ENCODE data around the gene PROSER3. TPM values are rescaled to one million over a fixed set of nuclear protein-coding genes. Genes with fewer than 3 reads are reported as not detected.

Gene PROSER3
- total and polyA plus RNA-seq, 2 of the 13 experiments (the other 11 are each of a cell fraction or from before 2014, with no cell fraction given), result 5.1 to 5.7 TPM

GRCh38 chr19:35715355-35715809, 42.6 kb upstream of the PROSER3 start (continued):
- TF ChIP-seq SOX6 (IDR thresholded peaks at IDR 0.05) (no peak), SOX6 (CRISPR knock-in tag; IDR thresholded peaks at IDR 0.05) (no peak), HES4 (CRISPR knock-in tag; IDR thresholded peaks at IDR 0.05; ENCODE audit: borderline replicate concordance) (no peak), ZNF768 (CRISPR knock-in tag; IDR thresholded peaks at IDR 0.05) (0 out of 2 replicates have a peak, but pooled peaks have one; percentile 5), AKAP8 (CRISPR knock-in tag; IDR thresholded peaks at IDR 0.05) (peak; percentile 18; the same call in 1 of the 2 replicates), NCOA2 (CRISPR knock-in tag; IDR thresholded peaks at IDR 0.05) (no peak), NR1H2 (CRISPR knock-in tag; IDR thresholded peaks at IDR 0.05; ENCODE audit: borderline replicate concordance, low read depth) (no peak)

GRCh38 chr19:35715981-35716800, 41.8 kb upstream of the PROSER3 start:
- FAIRE-seq, result no peak
- intact Hi-C loops (cut with micrococcal nuclease; ENCODE audit: unreplicated experiment), result loop anchor here (1.0 kb wide), 1 partner anchor 22 kb away; no protein-coding TSS in a partner anchor
- 2% methylated on average over 40 of the region's 52 CpGs for WGBS (ENCODE audit: low lambda C conversion rate)
- TF ChIP-seq GZF1 (CRISPR knock-in tag; IDR thresholded peaks at IDR 0.05) (0 out of 2 replicates have a peak, but pooled peaks have one; percentile 24), ATF6 (CRISPR knock-in tag; conservative IDR thresholded peaks at IDR 0.05) (0 out of 2 replicates have a peak, but pooled peaks have one; percentile 29), PRDM15 (CRISPR knock-in tag; IDR thresholded peaks at IDR 0.05) (0 out of 2 replicates have a peak, but pooled peaks have one; percentile 48), ZFP90 (CRISPR knock-in tag; IDR thresholded peaks at IDR 0.05; ENCODE audit: borderline replicate concordance) (0 out of 2 replicates have a peak, but pooled peaks have one; percentile 50), LCORL (IDR thresholded peaks at IDR 0.05) (no peak), LCORL (CRISPR knock-in tag; IDR thresholded peaks at IDR 0.05) (peak; percentile 32; the same call in 1 of the 2 replicates), ZNF225 (CRISPR knock-in tag; IDR thresholded peaks at IDR 0.05) (no peak), SMARCE1 (IDR thresholded peaks at IDR 0.05; ENCODE audit: borderline replicate concordance) (no peak), NFYB (CRISPR knock-in tag; IDR thresholded peaks at IDR 0.05) (0 out of 2 replicates have a peak, but pooled peaks have one; percentile 4)

More at GRCh38 chr19:35715981-35716800, 41.8 kb upstream of the PROSER3 start:
- DNase-seq (ENCODE audit: low spot score), result peak; percentile 32
- ATAC-seq, result peak; percentile 55
- BruUV-seq (replicated peaks), result no TSS peak
- Histone ChIP-seq H3K4me3 (replicated peaks in 1 of 3; ENCODE audit: insufficient read depth in 1 of 3, low read depth in 2 of 3, low read length in 3 of 3) (peak overlapping the region; percentile 69 to 91 (median 81)), H2AFZ (ENCODE audit: low read length) (peak overlapping the region; percentile 12), H3K79me2 (ENCODE audit: insufficient read depth, low read length) (peaks cover 21% of the 10 kb centered on the region), H3K27ac (ENCODE audit: extremely low read length, insufficient read depth, low read length) (peak overlapping the region; percentile 78), H3K9ac (ENCODE audit: insufficient read depth, low read depth, low read length) (peak overlapping the region; percentile 81), H3K4me2 (ENCODE audit: low read depth, low read length) (peak overlapping the region; percentile 96), H3K36me3 (replicated peaks in 1 of 2; ENCODE audit: control insufficient read depth in 1 of 2, insufficient read depth in 2 of 2, low read length in 2 of 2) (peaks cover 2 to 7% of the 10 kb centered on the region in 2 experiments; a peak in 3 of 5 replicates), H3K27me3 (ENCODE audit: control insufficient read depth in 1 of 2, insufficient read depth in 2 of 2, low read length in 2 of 2) (no peaks in the 10 kb centered on the region), H3K9me3 (ENCODE audit: low read length) (no peaks in the 10 kb centered on the region), H4K20me1 (ENCODE audit: insufficient read depth, low read length) (peaks cover 8% of the 10 kb centered on the region), H3K4me1 (ENCODE audit: insufficient read depth, low read length) (peaks cover 34% of the 10 kb centered on the region)
- CTCF ChIA-PET (ENCODE audit: low intra/inter-chr PET ratio, low total read pairs), result interaction anchor here (1.4 to 7.0 kb wide), 5 partner anchors 14 to 216 kb away, joined by 3 to 201 read pairs (median 8); no protein-coding TSS in a partner anchor
- in situ Hi-C loops (cut with HindIII; ENCODE audit: extremely low pct_ligation_motif_present, low pct_unique_long_range_greater_than_20kb), result loop anchor here (5.0 kb wide), 1 partner anchor 169 kb away; the partner anchor contains the start of gene TMEM147
- POLR2A ChIA-PET, result interaction anchor here (5.0 kb wide), 1 partner anchor 13 kb away, joined by 23 read pairs; no protein-coding TSS in a partner anchor

All from HepG2 (cell line).